ENCODE measurements around the gene SLC7A11.

DNA sequence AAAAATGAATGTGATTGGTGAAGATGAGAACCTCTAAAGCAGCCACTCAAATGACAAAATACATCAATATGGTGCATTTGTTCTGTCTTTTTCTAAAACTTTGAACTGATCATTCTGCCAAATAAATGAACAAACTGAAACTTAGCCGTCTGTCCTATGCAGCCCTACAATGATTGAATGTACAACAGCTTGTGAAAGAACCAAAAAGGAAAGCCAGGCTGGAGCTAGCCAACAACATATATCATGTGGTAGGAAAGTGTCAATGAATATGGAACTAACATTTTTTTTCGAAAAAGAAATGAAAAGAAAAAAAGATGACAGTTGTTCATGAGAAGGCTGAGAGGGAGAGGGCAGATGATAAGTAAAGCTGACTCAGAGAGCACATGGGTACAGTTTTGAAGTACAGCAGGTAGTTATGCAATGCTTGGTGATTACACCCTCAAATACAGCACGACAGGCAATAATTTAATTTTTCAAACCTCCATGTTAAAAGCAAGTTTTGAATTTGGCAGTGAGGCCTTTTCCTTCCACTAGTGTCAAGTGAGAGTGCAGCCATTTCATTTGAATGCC, 21.2 kb upstream of the SLC7A11 start:
- TF ChIP-seq, protein P1, sequence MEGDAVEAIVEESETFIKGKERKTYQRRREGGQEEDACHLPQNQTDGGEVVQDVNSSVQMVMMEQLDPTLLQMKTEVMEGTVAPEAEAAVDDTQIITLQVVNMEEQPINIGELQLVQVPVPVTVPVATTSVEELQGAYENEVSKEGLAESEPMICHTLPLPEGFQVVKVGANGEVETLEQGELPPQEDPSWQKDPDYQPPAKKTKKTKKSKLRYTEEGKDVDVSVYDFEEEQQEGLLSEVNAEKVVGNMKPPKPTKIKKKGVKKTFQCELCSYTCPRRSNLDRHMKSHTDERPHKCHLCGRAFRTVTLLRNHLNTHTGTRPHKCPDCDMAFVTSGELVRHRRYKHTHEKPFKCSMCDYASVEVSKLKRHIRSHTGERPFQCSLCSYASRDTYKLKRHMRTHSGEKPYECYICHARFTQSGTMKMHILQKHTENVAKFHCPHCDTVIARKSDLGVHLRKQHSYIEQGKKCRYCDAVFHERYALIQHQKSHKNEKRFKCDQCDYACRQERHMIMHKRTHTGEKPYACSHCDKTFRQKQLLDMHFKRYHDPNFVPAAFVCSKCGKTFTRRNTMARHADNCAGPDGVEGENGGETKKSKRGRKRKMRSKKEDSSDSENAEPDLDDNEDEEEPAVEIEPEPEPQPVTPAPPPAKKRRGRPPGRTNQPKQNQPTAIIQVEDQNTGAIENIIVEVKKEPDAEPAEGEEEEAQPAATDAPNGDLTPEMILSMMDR (IDR thresholded peaks at IDR 0.05) = no peak
- no peak for TF ChIP-seq POLR2A (IDR thresholded peaks at IDR 0.05)

Measured in body of pancreas (tissue), 4 donors.